Dendritic cell treated with granulocyte-macrophage colony-stimulating factor and Interleukin-4, amounts not matched to agents 40 ng/mL and 50 ng/mL, for 4 days (primary cell): Measurements from ENCODE around the gene PLD6.

Source experiments
- H3K27ac Mint-ChIP-seq: one replicate; pipeline ENCODE4 v1.8.0; 2022; ENCODE audit warnings: mild to moderate bottlenecking, mixed read lengths
- H3K27me3 Mint-ChIP-seq: one replicate; pipeline ENCODE4 v1.8.0; 2022; ENCODE audit warnings: mild to moderate bottlenecking, mixed read lengths
- H3K36me3 Mint-ChIP-seq: one replicate; pipeline ENCODE4 v1.8.0; 2022; ENCODE audit warnings: low read depth, mixed read lengths
- H3K4me1 Mint-ChIP-seq: one replicate; pipeline ENCODE4 v1.8.0; 2022; ENCODE audit warnings: low read depth, mixed read lengths
- H3K4me3 Mint-ChIP-seq: one replicate; pipeline ENCODE4 v1.8.0; 2022; ENCODE audit warnings: mild to moderate bottlenecking, moderate library complexity, mixed read lengths
- H3K9me3 Mint-ChIP-seq: one replicate; pipeline ENCODE4 v1.8.0; 2022; ENCODE audit warnings: mixed read lengths
- intact Hi-C: fragments of 100-400 bp; cut with micrococcal nuclease; formaldehyde crosslinking; loops from one replicate; pipeline ENCODE4 v1.15.0; 2022

The PLD6 gene

DNA sequence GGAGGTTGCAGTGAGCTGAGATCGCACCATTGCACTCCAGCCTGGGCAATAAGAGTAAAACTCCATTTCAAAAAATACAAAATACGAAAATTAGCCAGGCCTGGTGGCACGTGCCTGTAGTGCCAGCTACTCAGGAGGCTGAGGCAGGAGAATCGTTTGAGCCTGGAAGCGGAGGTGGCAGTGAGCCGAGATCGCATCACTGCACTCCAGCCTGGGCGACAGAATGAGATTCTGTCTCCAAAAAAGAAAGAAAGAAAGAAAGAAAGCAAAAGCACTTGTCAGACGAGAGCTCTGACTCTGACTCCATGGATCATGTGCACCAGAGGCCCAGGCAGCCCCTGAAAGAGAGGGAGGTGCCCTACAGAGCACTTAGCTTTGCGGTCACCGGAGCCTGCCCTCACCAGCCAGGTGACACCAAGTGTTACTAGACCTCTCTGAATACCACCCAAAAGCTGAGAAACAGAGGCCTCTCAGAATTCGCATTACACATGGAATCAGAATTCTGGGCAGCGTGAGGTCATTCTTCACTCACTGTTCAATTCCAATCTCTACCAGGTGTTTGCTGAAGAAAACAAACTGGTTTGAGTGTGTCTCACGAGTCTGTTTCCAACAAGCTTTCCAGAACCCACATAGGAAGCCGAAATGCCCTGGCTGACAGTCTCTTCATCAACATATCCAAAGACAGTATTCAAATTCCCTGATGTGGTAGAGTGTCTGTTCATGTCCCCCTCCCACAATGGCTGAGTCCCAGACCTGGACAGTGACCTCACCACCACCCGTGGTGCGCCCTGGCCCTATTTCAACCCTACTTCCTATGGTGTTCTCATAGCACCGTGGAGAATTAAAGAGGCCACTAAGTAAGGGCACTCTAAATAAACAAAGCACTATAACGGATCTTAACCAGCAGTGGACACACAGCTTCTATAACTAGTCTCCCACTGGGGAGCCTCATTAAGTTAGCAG lies 29.4 kb upstream of the PLD6 start:
- Mint-ChIP-seq H3K9me3 (no peaks in the 10 kb centered on the region), H3K4me3 (peak overlapping the region; percentile 99), H3K27me3 (no peaks in the 10 kb centered on the region), H3K4me1 (peaks cover 27% of the 10 kb centered on the region), H3K27ac (peak overlapping the region; percentile 99), H3K36me3 (peaks cover 51% of the 10 kb centered on the region)
- intact Hi-C loops: loop anchor here (5.0 kb wide), 1 partner anchor 233 kb away; no protein-coding TSS in a partner anchor

GRCh38 chr17:17232303-17232621 lies 26.1 kb upstream of the PLD6 start:
- Mint-ChIP-seq H3K9me3 (no peaks in the 10 kb centered on the region), H3K4me1 (peaks cover 20% of the 10 kb centered on the region), H3K36me3 (peaks cover 83% of the 10 kb centered on the region), H3K4me3 (no peak overlapping the region), H3K27me3 (no peaks in the 10 kb centered on the region), H3K27ac (no peak overlapping the region)
- intact Hi-C loops: no loop called here

- H3K36me3 Mint-ChIP-seq: peaks cover 83% of the 10 kb centered on the region
Observed at GRCh38 chr17:17231621-17232302, 25.6 kb upstream of the PLD6 start.

DNA sequence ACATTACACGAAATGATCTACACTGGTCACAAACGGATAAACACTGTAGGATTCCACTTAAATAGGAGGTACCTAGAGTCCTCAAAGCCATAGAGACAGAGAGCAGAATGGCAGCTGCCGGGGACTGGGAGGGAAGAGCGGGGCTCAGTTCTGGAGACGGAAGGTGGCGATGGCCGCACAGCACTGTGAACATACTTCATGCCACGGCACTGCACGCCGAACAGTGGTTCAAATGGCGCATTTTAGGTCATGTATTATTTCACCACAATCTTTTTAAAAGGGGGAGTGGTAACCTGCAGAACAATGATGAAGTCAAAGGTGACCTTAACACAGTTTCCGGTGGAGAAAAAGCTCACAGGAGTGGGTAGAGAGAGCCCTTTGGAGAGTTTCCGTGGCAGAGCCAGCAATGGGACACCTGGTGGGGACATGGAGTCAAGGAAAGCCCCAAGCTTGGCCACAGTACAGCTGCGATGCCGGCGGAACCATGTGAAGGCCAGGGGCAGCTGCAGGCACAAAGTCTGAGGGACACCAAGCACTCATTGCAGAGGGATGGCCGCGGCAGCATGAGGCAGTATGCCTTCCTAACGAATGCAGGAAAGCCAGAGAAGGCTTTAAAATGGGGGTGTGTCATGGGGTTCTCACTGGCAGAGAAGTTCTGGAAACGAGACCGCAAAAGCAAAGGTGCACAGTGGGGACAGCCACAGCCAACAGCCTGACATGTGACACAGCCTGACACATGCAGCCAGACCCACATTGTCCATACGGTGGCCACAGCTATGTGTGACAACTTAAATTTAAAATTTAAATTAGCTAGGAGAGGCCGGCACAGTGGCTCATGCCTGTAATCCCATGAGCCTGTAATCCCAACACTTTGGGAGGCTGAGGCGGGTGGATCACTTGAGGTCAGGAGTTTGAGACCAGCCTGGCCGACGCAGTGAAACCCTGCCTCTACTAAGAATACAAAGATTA lies 23.6 kb upstream of the PLD6 start:
- H3K9me3 Mint-ChIP-seq: no peaks in the 10 kb centered on the region
- intact Hi-C loops: no loop called here
- H3K27ac Mint-ChIP-seq: no peak overlapping the region

More at GRCh38 chr17:17231621-17232302, 25.6 kb upstream of the PLD6 start:
- no peaks in the 10 kb centered on the region for H3K9me3 Mint-ChIP-seq
- intact Hi-C loops: no loop called here
- peaks cover 20% of the 10 kb centered on the region for H3K4me1 Mint-ChIP-seq
- no peak overlapping the region for H3K27ac Mint-ChIP-seq
- no peak overlapping the region for H3K4me3 Mint-ChIP-seq
- H3K27me3 Mint-ChIP-seq: no peaks in the 10 kb centered on the region

GRCh38 chr17:17228521-17229279 lies 22.6 kb upstream of the PLD6 start:
- intact Hi-C loops: no loop called here
- H3K27ac Mint-ChIP-seq: no peak overlapping the region
- no peaks in the 10 kb centered on the region for H3K27me3 Mint-ChIP-seq
- no peaks in the 10 kb centered on the region for H3K9me3 Mint-ChIP-seq
- no peak overlapping the region for H3K4me3 Mint-ChIP-seq
- peaks cover under 1% of the 10 kb centered on the region for H3K4me1 Mint-ChIP-seq
- peaks cover 97% of the 10 kb centered on the region for H3K36me3 Mint-ChIP-seq

More for the DNA sequence above, 23.6 kb upstream of the PLD6 start:
- Mint-ChIP-seq H3K4me1 (peaks cover 6% of the 10 kb centered on the region), H3K27me3 (no peaks in the 10 kb centered on the region), H3K4me3 (no peak overlapping the region), H3K36me3 (peaks cover 87% of the 10 kb centered on the region)

GRCh38 chr17:17227608-17228520 lies 21.7 kb upstream of the PLD6 start:
- Mint-ChIP-seq H3K4me3 (no peak overlapping the region), H3K9me3 (no peaks in the 10 kb centered on the region), H3K36me3 (peaks cover 100% of the 10 kb centered on the region), H3K27me3 (no peaks in the 10 kb centered on the region), H3K4me1 (no peaks in the 10 kb centered on the region), H3K27ac (no peak overlapping the region)
- intact Hi-C loops: no loop called here

GRCh38 chr17:17226451-17227265 lies 20.5 kb upstream of the PLD6 start:
- Mint-ChIP-seq H3K9me3 (no peaks in the 10 kb centered on the region), H3K36me3 (peaks cover 100% of the 10 kb centered on the region)

DNA sequence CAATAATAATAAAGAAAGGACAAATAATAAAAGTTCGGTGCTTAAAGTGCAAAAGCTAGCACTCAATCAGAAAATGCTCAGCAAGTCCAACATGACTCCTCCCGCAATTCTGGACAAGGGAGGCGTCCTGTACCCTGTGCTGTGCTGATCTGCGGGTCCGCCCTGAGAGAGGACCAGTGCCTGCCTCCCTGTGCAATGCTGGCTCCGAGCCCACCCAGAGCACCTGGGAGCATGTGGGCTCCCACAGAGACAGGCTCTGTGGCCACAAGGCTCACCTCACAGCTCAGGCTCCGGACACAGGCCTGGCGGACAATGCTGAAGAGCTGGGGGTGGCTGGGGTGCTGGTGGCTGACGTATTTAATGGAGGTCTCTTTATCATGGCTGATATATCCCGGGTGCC lies 19.8 kb upstream of the PLD6 start:
- Mint-ChIP-seq H3K27ac (no peak overlapping the region), H3K4me1 (no peaks in the 10 kb centered on the region), H3K27me3 (no peaks in the 10 kb centered on the region), H3K4me3 (no peak overlapping the region), H3K9me3 (no peaks in the 10 kb centered on the region), H3K36me3 (peaks cover 100% of the 10 kb centered on the region)
- intact Hi-C loops: no loop called here

More at GRCh38 chr17:17226451-17227265, 20.5 kb upstream of the PLD6 start:
- Mint-ChIP-seq H3K4me1 (no peaks in the 10 kb centered on the region), H3K27ac (no peak overlapping the region), H3K4me3 (no peak overlapping the region), H3K27me3 (no peaks in the 10 kb centered on the region)
- intact Hi-C loops: no loop called here

DNA sequence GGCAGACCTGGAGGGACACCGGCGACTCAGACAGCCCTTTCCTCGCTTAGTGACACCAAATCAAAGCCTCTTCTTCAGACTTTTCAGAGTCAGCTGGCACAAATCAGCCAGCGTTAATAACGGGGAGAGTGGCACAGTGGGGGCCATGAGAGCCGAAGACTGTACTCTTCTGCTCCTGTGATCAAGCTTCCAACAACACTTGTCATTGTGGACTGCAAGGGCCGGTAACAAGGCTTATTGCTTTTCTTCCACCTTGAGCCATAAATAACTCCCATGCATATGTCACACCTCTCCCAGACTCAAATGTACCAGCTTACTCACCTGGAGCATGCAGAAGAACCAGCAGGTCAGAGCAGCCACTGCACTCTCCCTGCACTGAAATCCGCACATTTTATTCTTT lies 18.0 kb upstream of the PLD6 start:
- Mint-ChIP-seq H3K9me3 (no peaks in the 10 kb centered on the region), H3K4me1 (no peaks in the 10 kb centered on the region), H3K27ac (no peak overlapping the region), H3K27me3 (no peaks in the 10 kb centered on the region), H3K36me3 (peaks cover 100% of the 10 kb centered on the region), H3K4me3 (no peak overlapping the region)
- intact Hi-C loops: no loop called here

- H3K4me1 Mint-ChIP-seq: no peaks in the 10 kb centered on the region
- H3K27ac Mint-ChIP-seq: no peak overlapping the region
- peaks cover 100% of the 10 kb centered on the region for H3K36me3 Mint-ChIP-seq
- intact Hi-C loops: no loop called here
- H3K9me3 Mint-ChIP-seq: no peaks in the 10 kb centered on the region
- no peak overlapping the region for H3K4me3 Mint-ChIP-seq
- H3K27me3 Mint-ChIP-seq: no peaks in the 10 kb centered on the region
Observed at GRCh38 chr17:17223736-17224135, 17.6 kb upstream of the PLD6 start.

DNA sequence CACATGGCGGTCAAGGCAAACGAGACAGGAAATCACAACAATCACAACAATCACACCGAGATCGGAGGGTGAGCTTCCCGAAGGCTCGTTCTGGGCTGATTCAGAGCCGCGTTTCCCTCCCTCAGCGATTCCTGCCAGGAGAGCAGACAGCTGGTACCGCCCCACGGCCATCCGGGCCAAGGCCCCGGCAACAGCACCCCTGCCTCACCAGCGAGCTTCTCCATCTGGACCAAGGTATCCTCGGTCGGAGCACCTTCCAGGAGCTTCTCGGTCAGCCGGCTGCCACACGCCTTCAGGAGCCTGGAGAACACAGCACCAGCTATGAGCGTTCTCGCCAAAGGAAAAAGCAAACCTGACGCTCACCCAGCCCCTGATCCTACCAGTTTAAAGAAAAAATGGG lies 15.2 kb upstream of the PLD6 start:
- Mint-ChIP-seq H3K4me1 (no peaks in the 10 kb centered on the region), H3K36me3 (peaks cover 100% of the 10 kb centered on the region), H3K9me3 (no peaks in the 10 kb centered on the region), H3K27ac (no peak overlapping the region), H3K27me3 (no peaks in the 10 kb centered on the region), H3K4me3 (no peak overlapping the region)
- intact Hi-C loops: no loop called here

DNA sequence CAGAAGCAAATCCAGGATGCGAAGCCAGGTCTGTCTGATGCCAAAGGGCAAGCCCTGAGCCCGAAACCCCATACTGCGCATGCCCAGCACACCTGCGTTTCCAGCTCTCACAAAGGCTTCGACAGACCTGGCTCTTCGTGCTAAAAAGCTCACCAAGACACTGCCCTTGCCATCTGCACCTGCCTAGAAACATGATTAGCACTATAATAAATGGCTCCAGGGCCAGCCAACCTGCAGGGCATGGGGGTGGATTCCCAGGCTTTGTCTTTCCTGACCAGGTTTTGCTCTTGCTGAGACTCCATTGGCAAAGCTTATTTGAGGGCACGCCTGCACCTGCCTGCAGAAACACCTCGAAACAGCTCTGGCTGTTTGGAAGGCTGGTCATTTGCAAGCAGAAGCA lies 14.4 kb upstream of the PLD6 start:
- no peaks in the 10 kb centered on the region for H3K4me1 Mint-ChIP-seq
- no peaks in the 10 kb centered on the region for H3K9me3 Mint-ChIP-seq
- no peaks in the 10 kb centered on the region for H3K27me3 Mint-ChIP-seq
- H3K36me3 Mint-ChIP-seq: peaks cover 100% of the 10 kb centered on the region
- intact Hi-C loops: no loop called here
- H3K4me3 Mint-ChIP-seq: no peak overlapping the region
- no peak overlapping the region for H3K27ac Mint-ChIP-seq
